ENCODE results near the gene PSMF1. TPM values are rescaled to one million over a fixed set of nuclear protein-coding genes. Genes with fewer than 3 reads are reported as not detected.

PSMF1 gene
- total RNA-seq, 4 donors from 2014 or later = 11.5 to 91.6 (median 54.5) TPM

- H3K4me1 ChIP-seq = no peaks in the 10 kb centered on the region
- no peaks in the 10 kb centered on the region for H3K9me3 ChIP-seq
- intact Hi-C loops (cut with DNase I; ENCODE audit: low total_unique reads) = no loop called here
- no peak overlapping the region for H3K4me3 ChIP-seq
- TF ChIP-seq POLR2A (IDR thresholded peaks at IDR 0.05) = no peak
- H3K27me3 ChIP-seq = no peaks in the 10 kb centered on the region
- H3K27ac ChIP-seq = no peak overlapping the region
- DNase-seq = no peak
- no peaks in the 10 kb centered on the region for H3K36me3 ChIP-seq
Measured at GRCh38 chr20:1150218-1150617, 31.8 kb downstream of the PSMF1 start.

GRCh38 chr20:1150968-1151367, 32.6 kb downstream of the PSMF1 start:
- no peaks in the 10 kb centered on the region for H3K27me3 ChIP-seq
- intact Hi-C loops (cut with DNase I; ENCODE audit: low total_unique reads) = no loop called here
- H3K4me1 ChIP-seq = no peaks in the 10 kb centered on the region
- no peaks in the 10 kb centered on the region for H3K36me3 ChIP-seq
- TF ChIP-seq CTCF (IDR thresholded peaks at IDR 0.05) (no peak), POLR2A (IDR thresholded peaks at IDR 0.05) (no peak)
- no peak overlapping the region for H3K4me3 ChIP-seq
- no peak for DNase-seq
- H3K9me3 ChIP-seq = no peaks in the 10 kb centered on the region
- H3K27ac ChIP-seq = no peak overlapping the region

- H3K27ac ChIP-seq = no peak overlapping the region
- DNase-seq = no peak
- no peaks in the 10 kb centered on the region for H3K36me3 ChIP-seq
- H3K9me3 ChIP-seq = no peaks in the 10 kb centered on the region
- no peaks in the 10 kb centered on the region for H3K27me3 ChIP-seq
- TF ChIP-seq POLR2A (IDR thresholded peaks at IDR 0.05) = no peak
- intact Hi-C loops (cut with DNase I; ENCODE audit: low total_unique reads) = no loop called here
- no peaks in the 10 kb centered on the region for H3K4me1 ChIP-seq
- H3K4me3 ChIP-seq = no peak overlapping the region
Measured at GRCh38 chr20:1154226-1154625, 35.8 kb downstream of the PSMF1 start.

GRCh38 chr20:1154691-1155090, 36.3 kb downstream of the PSMF1 start:
- H3K36me3 ChIP-seq = no peaks in the 10 kb centered on the region
- no peak overlapping the region for H3K27ac ChIP-seq
- intact Hi-C loops (cut with DNase I; ENCODE audit: low total_unique reads) = no loop called here
- no peak overlapping the region for H3K4me3 ChIP-seq
- H3K9me3 ChIP-seq = no peaks in the 10 kb centered on the region
- TF ChIP-seq POLR2A (IDR thresholded peaks at IDR 0.05) = no peak
- TF ChIP-seq CTCF (IDR thresholded peaks at IDR 0.05) = no peak
- no peaks in the 10 kb centered on the region for H3K27me3 ChIP-seq
- DNase-seq = no peak
- no peaks in the 10 kb centered on the region for H3K4me1 ChIP-seq

GRCh38 chr20:1155342-1155741, 36.9 kb downstream of the PSMF1 start:
- TF ChIP-seq CTCF (IDR thresholded peaks at IDR 0.05) (no peak), POLR2A (IDR thresholded peaks at IDR 0.05) (no peak)
- no peaks in the 10 kb centered on the region for H3K36me3 ChIP-seq
- H3K9me3 ChIP-seq = no peaks in the 10 kb centered on the region
- intact Hi-C loops (cut with DNase I; ENCODE audit: low total_unique reads) = no loop called here
- no peak overlapping the region for H3K27ac ChIP-seq
- H3K4me1 ChIP-seq = no peaks in the 10 kb centered on the region
- DNase-seq = no peak
- H3K27me3 ChIP-seq = no peaks in the 10 kb centered on the region
- H3K4me3 ChIP-seq = no peak overlapping the region

- Histone ChIP-seq H3K4me1 (no peaks in the 10 kb centered on the region), H3K9me3 (no peaks in the 10 kb centered on the region), H3K27me3 (no peaks in the 10 kb centered on the region), H3K27ac (no peak overlapping the region), H3K4me3 (no peak overlapping the region), H3K36me3 (no peaks in the 10 kb centered on the region)
- TF ChIP-seq POLR2A (IDR thresholded peaks at IDR 0.05) (no peak), CTCF (IDR thresholded peaks at IDR 0.05) (no peak)
- intact Hi-C loops (cut with DNase I; ENCODE audit: low total_unique reads) = no loop called here
- DNase-seq = no peak
Measured at GRCh38 chr20:1160496-1160895, 42.1 kb downstream of the PSMF1 start.
